ENCODE measurements around the gene EIF4G1. TPM values are rescaled to one million over a fixed set of nuclear protein-coding genes. Genes with fewer than 3 reads are reported as not detected.

Gene EIF4G1
- total RNA-seq, 1 experiment from 2014 or later: 496 TPM

GRCh38 chr3:184295771-184296170, 18.6 kb upstream of the EIF4G1 start:
- peaks cover 17% of the 10 kb centered on the region for H3K79me2 ChIP-seq (ENCODE audit: insufficient read depth, low read length)
- H3K27ac ChIP-seq (ENCODE audit: low read depth, low read length): no peak overlapping the region
- no peak overlapping the region for H3K4me2 ChIP-seq (ENCODE audit: low read length)
- H3K9me3 ChIP-seq (ENCODE audit: control insufficient read depth in 1 of 2, insufficient read depth in 1 of 2, low read depth in 1 of 2, low read length in 2 of 2): no peaks in the 10 kb centered on the region
- no peaks in the 10 kb centered on the region for H4K20me1 ChIP-seq (ENCODE audit: insufficient read depth)
- no peak for DNase-seq (ENCODE audit: low read depth, low spot score)
- RAD21 ChIA-PET (ENCODE audit: low non-redundant PET in 1 of 2, low total read pairs in 2 of 2, uncharacterized antibody in 2 of 2, unreplicated experiment in 2 of 2): no interaction called here
- intact Hi-C loops (cut with micrococcal nuclease): no loop called here
- TF ChIP-seq FOSL1 (IDR thresholded peaks at IDR 0.05; ENCODE audit: low read depth) (no peak), POLR2AphosphoS5 (IDR thresholded peaks at IDR 0.05; ENCODE audit: low read depth, low read length) (no peak), SRF (IDR thresholded peaks at IDR 0.05; ENCODE audit: low read depth) (no peak), CEBPB (IDR thresholded peaks at IDR 0.05; ENCODE audit: low read depth) (no peak), CBX3 (IDR thresholded peaks at IDR 0.05; ENCODE audit: low read depth) (no peak), EZH2phosphoT487 (IDR thresholded peaks at IDR 0.05; ENCODE audit: borderline replicate concordance) (no peak), EGR1 (IDR thresholded peaks at IDR 0.05; ENCODE audit: low read depth) (no peak), TCF7L2 (IDR thresholded peaks at IDR 0.05; ENCODE audit: borderline replicate concordance, extremely low read depth, insufficient read depth, insufficient read length) (no peak), JUND (IDR thresholded peaks at IDR 0.05) (no peak), RAD21 (IDR thresholded peaks at IDR 0.05; ENCODE audit: low read depth) (no peak), YY1 (IDR thresholded peaks at IDR 0.05; ENCODE audit: extremely low read depth, insufficient replicate concordance, low read depth, low read length) (no peak), EZH2 (IDR thresholded peaks at IDR 0.05) (no peak), ELF1 (IDR thresholded peaks at IDR 0.05; ENCODE audit: borderline replicate concordance, low read depth) (no peak)
- TF ChIP-seq, protein P1, sequence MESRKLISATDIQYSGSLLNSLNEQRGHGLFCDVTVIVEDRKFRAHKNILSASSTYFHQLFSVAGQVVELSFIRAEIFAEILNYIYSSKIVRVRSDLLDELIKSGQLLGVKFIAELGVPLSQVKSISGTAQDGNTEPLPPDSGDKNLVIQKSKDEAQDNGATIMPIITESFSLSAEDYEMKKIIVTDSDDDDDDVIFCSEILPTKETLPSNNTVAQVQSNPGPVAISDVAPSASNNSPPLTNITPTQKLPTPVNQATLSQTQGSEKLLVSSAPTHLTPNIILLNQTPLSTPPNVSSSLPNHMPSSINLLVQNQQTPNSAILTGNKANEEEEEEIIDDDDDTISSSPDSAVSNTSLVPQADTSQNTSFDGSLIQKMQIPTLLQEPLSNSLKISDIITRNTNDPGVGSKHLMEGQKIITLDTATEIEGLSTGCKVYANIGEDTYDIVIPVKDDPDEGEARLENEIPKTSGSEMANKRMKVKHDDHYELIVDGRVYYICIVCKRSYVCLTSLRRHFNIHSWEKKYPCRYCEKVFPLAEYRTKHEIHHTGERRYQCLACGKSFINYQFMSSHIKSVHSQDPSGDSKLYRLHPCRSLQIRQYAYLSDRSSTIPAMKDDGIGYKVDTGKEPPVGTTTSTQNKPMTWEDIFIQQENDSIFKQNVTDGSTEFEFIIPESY (IDR thresholded peaks at IDR 0.05; ENCODE audit: extremely low read depth, insufficient replicate concordance, low read length): no peak
- TF ChIP-seq, protein P2, sequence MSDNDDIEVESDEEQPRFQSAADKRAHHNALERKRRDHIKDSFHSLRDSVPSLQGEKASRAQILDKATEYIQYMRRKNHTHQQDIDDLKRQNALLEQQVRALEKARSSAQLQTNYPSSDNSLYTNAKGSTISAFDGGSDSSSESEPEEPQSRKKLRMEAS (IDR thresholded peaks at IDR 0.05): no peak
- peaks cover 4 to 14% of the 10 kb centered on the region in 2 experiments for H3K4me1 ChIP-seq (ENCODE audit: control insufficient read depth in 1 of 2, insufficient read depth in 2 of 2, low read length in 2 of 2)
- no peak overlapping the region for H3K4me3 ChIP-seq (replicated peaks in 1 of 2; ENCODE audit: low read depth in 1 of 2, low read length in 2 of 2)
- H3K36me3 ChIP-seq (ENCODE audit: control insufficient read depth in 1 of 2, insufficient read depth in 2 of 2, low read length in 2 of 2): peaks cover 0 to 6% of the 10 kb centered on the region in 2 experiments; a peak in 2 of 4 replicates
- no TSS peak for BruUV-seq (replicated peaks)
- POLR2A ChIA-PET: no interaction called here
- no peaks in the 10 kb centered on the region for H3K27me3 ChIP-seq (ENCODE audit: insufficient read depth, low read length)
- no peaks in the 10 kb centered on the region for H3K9me2 ChIP-seq (ENCODE audit: insufficient read depth)
- H3K9ac ChIP-seq (ENCODE audit: low read length): no peak overlapping the region
- ATAC-seq: no peak
- H2AFZ ChIP-seq (ENCODE audit: low read depth, low read length, poor library complexity, severe bottlenecking): no peak overlapping the region
- CTCF ChIA-PET: no interaction called here

All from HCT116 (cell line).